PFSK-1 (cell line): ENCODE data around the gene MDC1.

Experiments used
- FOXP2 ChIP-seq: optimal IDR thresholded peaks from 2 replicates; pipeline ENCODE3; 2011; ENCODE audit warnings: borderline replicate concordance, control low read depth, inconsistent platforms; ENCODE audit not compliant: insufficient read depth; ENCODE audit errors: extremely low read length, extremely low read depth
- POLR2AphosphoS5 ChIP-seq: IDR thresholded peaks from 2 replicates; pipeline ENCODE4 v1.6.1; 2012; ENCODE audit warnings: low read depth, mild to moderate bottlenecking, control low read depth, low read length, moderate library complexity
- SIN3A ChIP-seq: IDR thresholded peaks from 2 replicates; pipeline ENCODE4 v1.6.1; 2012; ENCODE audit warnings: mild to moderate bottlenecking, low read length, moderate library complexity, borderline replicate concordance; ENCODE audit not compliant: insufficient read depth
- TF ChIP-seq, protein P1 (sequence below), 2 experiments: IDR thresholded peaks; 2 replicates each; pipeline versions ENCODE4 v1.6.1 to v1.8.0; 2011 to 2012; ENCODE audit warnings: low read depth in 2 of 2, low read length in 2 of 2, control low read depth in 1 of 2, inconsistent platforms in 1 of 2, mild to moderate bottlenecking in 1 of 2, moderate library complexity in 1 of 2; ENCODE audit not compliant: insufficient read depth in 1 of 2

DNA sequence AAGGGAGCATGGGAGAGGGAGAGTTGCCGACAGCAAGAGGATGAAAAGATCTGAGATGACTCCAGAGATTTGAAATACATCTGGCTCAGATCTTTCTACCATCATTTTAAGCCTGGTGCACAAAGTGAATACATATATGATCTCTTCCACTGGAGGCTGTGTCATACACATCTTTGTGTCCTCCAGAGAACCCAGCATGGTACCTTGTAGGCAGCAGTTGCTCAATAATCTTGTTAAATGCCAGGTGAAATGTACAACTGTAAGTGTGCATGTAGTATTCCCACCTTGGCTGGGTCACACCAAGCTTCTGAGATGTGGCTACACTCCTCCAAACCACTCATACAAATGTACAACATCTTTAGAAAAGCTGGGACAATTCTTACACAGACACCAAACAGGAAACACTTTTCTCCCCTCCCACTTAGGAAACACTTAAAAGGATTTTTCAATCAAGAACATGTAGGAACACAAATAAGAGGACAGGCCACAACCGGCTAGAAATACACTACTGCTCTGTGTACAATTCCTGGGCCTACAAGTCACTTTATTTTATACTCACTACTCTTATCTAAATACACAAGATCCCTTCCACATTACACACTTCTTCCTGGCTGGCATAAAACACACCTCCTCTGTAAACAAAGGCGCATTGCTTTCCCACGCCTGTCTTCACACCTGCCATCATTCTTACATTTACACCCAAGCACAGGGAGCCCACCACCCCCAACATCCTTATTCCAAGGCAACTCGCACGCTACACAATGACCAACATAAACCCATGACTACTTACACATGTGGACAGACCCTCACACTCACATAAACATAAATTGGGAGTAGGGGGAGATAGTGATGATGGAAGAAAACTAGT lies 31.1 kb upstream of the MDC1 start:
- TF ChIP-seq, protein P1, sequence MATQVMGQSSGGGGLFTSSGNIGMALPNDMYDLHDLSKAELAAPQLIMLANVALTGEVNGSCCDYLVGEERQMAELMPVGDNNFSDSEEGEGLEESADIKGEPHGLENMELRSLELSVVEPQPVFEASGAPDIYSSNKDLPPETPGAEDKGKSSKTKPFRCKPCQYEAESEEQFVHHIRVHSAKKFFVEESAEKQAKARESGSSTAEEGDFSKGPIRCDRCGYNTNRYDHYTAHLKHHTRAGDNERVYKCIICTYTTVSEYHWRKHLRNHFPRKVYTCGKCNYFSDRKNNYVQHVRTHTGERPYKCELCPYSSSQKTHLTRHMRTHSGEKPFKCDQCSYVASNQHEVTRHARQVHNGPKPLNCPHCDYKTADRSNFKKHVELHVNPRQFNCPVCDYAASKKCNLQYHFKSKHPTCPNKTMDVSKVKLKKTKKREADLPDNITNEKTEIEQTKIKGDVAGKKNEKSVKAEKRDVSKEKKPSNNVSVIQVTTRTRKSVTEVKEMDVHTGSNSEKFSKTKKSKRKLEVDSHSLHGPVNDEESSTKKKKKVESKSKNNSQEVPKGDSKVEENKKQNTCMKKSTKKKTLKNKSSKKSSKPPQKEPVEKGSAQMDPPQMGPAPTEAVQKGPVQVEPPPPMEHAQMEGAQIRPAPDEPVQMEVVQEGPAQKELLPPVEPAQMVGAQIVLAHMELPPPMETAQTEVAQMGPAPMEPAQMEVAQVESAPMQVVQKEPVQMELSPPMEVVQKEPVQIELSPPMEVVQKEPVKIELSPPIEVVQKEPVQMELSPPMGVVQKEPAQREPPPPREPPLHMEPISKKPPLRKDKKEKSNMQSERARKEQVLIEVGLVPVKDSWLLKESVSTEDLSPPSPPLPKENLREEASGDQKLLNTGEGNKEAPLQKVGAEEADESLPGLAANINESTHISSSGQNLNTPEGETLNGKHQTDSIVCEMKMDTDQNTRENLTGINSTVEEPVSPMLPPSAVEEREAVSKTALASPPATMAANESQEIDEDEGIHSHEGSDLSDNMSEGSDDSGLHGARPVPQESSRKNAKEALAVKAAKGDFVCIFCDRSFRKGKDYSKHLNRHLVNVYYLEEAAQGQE (IDR thresholded peaks at IDR 0.05; ENCODE audit: insufficient read depth in 1 of 2, low read depth in 2 of 2, low read length in 2 of 2): no peak
- TF ChIP-seq POLR2AphosphoS5 (no peak), SIN3A (no peak), FOXP2 (no peak)
